Activated CD4-positive, alpha-beta T cell treated with anti-CD3 and anti-CD28 coated beads, Interleukin-2, amount 50 U/mL, for 48 hours (primary cell): ENCODE data around the gene CCDC195.
"Not testable (repeated sequence)": the region's sequence is repeated elsewhere in the genome, so short reads cannot be mapped to it uniquely, and the experiment has no call there.

Source experiments
- DNase-seq, 2 experiments: peaks; one replicate each; pipeline ENCODE4 v3.0.0-alpha.2; 2020

Gene CCDC195

GRCh38 chr2:224689539-224689938 lies 26.6 kb downstream of the CCDC195 start:
- no peak for DNase-seq

DNA sequence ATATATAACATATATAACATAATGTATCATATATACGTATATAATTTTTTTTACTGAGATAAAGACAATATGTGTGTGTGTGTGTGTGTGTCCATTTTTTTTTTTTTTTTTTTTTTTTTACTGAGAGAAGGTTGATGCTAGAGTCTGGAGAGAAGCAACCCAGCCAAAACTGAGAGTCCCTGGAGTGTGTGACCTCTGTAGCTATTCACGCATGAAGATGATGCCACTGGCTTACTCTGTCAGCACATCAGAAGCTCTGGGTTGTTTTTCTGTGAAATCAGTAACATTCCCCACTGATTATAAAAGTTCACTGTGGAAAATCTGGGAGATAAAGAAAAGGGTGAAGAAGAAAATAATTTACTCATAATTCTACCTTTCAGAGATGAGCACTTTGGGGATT lies 27.2 kb downstream of the CCDC195 start:
- DNase-seq: no peak

- no peak for DNase-seq
Measured at GRCh38 chr2:224687156-224687555, 29.0 kb downstream of the CCDC195 start.

- no peak for DNase-seq
Measured at GRCh38 chr2:224685121-224685520, 31.0 kb downstream of the CCDC195 start.

- no peak for DNase-seq
Measured at GRCh38 chr2:224682134-224682533, 34.0 kb downstream of the CCDC195 start.

- no peak for DNase-seq
Measured at GRCh38 chr2:224671731-224672130, 44.4 kb downstream of the CCDC195 start.

GRCh38 chr2:224670203-224670602 lies 46.0 kb downstream of the CCDC195 start:
- DNase-seq: no peak

DNA sequence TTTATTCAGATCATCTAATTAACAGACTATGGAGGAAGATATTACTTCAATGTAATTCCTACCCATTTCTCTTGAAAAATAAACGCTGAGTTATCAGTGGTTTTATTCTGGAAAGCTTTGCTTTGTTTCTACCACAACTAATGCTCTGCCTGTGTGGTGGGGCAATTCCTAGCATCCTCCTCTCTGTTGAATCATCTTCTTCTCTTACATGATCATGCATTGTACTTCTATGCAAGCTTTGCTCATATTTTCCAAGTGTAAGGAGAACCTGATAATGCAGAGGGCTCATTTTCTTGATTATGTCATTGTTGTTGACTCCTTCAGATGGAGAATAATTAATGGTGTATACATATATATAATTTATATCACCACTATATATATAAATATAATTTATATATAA lies 46.7 kb downstream of the CCDC195 start:
- DNase-seq: no peak

- DNase-seq: no peak
Measured at GRCh38 chr2:224668123-224668909, 47.8 kb downstream of the CCDC195 start.

GRCh38 chr2:224666951-224667553 lies 49.1 kb downstream of the CCDC195 start:
- DNase-seq: no peak

- not testable (repeated sequence) for DNase-seq
Measured at GRCh38 chr2:224663322-224663721, 52.8 kb downstream of the CCDC195 start.

- not testable (repeated sequence) for DNase-seq
Measured at GRCh38 chr2:224661708-224662107, 54.5 kb downstream of the CCDC195 start.

- DNase-seq: no peak
Measured at GRCh38 chr2:224659714-224660113, 56.5 kb downstream of the CCDC195 start.

- no peak for DNase-seq
Measured at GRCh38 chr2:224658780-224659405, 57.3 kb downstream of the CCDC195 start.

- no peak for DNase-seq
Measured at GRCh38 chr2:224657349-224657748, 58.8 kb downstream of the CCDC195 start.

GRCh38 chr2:224655006-224655537 lies 61.1 kb downstream of the CCDC195 start:
- DNase-seq: no peak
